SKM-1 treated with dmso at 0.1 percent for 144 hours (cell line): ENCODE data around the gene CCDC28A.

Experiments used
- DNase-seq: peaks from one replicate; lab custom pipeline; 2025; ENCODE audit not compliant: unreplicated experiment; lab: John Stamatoyannopoulos, UW

Gene CCDC28A

GRCh38 chr6:138795809-138796603 is 22.4 kb downstream of the CCDC28A start, which contains the start of gene ECT2L:
TSS of gene ECT2L (plus strand) at chr6:138796087. CDS start at chr6:138813275, 17,188 bp downstream.
- no peak for DNase-seq

- no peak for DNase-seq
Observed at GRCh38 chr6:138796771-138797170, 23.2 kb downstream of the CCDC28A start.

- DNase-seq: no peak
Observed at GRCh38 chr6:138797806-138798446, 24.4 kb downstream of the CCDC28A start.

DNA sequence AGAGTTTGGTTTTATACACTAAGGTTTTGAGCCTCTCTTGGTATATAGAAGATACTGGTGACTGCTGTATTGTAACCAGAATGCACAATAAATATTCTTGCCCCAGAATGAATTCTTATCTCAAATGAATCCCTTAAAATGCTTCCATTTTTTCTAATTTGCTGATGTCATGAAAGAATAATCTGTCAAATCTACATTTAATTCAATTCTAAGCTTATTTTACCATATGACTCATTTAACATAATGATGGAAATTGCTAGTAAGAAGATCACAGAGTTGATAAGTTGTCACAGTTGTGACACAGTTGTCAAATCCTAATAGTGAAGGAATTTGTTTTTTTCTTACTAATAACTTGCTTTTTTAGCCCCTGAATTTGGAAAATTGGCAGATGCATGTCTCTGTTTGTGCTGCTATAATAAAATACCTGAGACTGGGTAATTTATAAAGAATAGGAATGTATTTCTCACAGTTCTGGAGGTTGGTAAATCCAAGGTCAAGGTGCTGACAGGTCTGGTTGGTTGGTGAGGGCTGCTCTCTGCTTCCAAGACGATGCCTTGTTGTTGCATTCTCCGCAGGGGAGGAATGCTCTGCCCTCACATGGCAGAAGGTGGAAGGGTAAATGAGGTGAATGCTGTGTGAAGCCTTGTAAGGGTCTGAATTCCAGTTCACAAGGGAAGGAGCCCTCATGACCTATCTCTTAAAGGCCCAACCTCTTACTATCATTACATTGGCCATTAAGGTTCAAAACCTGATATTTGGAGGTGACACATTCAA is 27.0 kb downstream of the CCDC28A start:
- no peak for DNase-seq

DNA sequence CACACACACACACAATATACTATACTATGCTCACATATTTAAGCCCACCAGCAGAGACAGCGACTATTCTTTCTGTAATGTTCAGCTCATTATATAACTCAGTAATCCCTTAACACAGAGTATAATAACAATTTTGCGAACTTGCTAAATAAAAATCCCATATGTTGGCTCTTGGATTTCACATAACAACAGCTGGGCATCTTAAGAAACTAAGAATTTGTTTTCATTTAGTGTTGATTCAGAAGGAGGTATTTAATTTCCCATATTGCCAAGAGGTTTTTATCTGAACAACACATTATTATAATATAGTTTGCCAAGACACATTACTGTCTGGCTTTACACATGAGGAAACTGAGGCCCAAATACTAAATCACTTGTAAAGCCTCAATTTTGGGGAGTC is 29.8 kb downstream of the CCDC28A start:
- DNase-seq: no peak

GRCh38 chr6:138803861-138804260 is 30.3 kb downstream of the CCDC28A start:
- DNase-seq: no peak

- DNase-seq: no peak
Observed at GRCh38 chr6:138805016-138805765, 31.6 kb downstream of the CCDC28A start.

DNA sequence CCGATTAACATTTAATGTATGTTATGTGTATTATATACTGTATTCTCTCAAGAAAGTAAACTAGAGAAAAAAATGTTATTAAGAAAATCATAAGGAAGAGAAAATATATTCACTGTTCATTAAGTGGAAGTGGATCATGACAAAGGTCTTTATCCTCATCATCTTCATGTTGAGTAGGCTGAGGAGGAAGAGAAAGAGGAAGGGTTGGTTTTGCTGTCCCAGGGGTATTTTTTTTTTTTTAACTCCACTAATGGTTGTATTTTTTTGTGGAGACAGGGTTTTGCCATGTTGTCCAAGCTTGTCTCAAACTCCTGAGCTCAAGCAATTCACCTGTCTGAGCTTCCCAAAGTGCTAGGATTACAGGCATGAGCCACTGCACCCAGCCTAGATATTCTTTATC is 33.3 kb downstream of the CCDC28A start:
- DNase-seq: no peak

- DNase-seq: no peak
Observed at GRCh38 chr6:138809677-138810076, 36.1 kb downstream of the CCDC28A start.

DNA sequence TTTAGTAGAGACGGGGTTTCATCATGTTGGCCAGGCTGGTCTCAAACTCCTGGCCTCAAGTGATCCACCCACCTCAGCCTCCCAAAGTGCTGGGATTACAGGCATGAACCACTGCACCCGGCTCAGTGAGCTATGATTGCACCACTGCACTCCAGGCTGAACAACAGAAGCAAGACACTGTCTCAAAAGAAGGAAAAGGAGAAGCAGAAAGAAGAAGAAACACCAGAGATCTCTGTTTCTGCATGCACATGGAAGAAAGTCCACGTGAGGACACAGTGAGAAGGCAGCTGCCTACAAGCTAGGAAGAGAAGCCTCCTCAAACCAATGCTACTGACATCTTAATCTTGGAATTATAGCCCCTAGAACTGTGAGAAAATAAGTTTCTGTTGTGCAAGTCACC is 38.3 kb downstream of the CCDC28A start:
- DNase-seq: peak; percentile 77

GRCh38 chr6:138814179-138814834 is 40.7 kb downstream of the CCDC28A start:
- no peak for DNase-seq

- DNase-seq: no peak
Observed at GRCh38 chr6:138815221-138815620, 41.7 kb downstream of the CCDC28A start.

DNA sequence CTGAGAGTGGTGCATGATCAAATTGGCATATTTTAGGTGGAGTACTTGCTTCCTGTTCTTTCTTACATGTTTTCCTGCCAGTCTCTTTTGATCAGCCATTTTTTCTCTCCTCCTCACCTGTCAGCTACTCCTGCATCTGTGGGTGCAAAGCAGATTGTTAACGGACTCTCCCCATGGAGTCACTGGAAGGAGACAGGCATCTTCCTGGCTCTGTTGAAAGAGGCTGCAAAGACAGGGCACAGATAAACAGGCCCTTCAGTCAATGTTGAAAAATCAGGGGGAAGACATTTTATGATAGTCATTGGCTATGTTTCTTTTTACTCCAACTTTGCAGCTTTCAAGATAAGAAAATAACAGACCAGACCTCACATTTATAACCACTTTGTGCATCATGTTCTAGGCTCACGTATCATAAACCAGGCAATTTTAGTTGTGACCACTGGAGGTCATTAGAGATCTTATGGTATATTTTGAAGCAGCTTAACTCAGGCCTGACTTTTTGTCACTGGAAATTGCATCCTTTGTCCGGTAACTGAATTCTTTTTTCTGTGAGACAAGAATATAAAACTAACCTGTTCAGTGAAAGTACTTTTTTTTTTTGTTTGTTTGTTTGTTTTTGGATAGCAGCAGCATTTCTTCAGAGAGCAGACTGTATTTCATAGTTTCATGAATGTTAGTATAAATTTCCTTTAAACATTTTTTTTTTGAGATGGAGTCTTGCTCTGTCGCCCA is 42.4 kb downstream of the CCDC28A start:
- peak; percentile 55 for DNase-seq

DNA sequence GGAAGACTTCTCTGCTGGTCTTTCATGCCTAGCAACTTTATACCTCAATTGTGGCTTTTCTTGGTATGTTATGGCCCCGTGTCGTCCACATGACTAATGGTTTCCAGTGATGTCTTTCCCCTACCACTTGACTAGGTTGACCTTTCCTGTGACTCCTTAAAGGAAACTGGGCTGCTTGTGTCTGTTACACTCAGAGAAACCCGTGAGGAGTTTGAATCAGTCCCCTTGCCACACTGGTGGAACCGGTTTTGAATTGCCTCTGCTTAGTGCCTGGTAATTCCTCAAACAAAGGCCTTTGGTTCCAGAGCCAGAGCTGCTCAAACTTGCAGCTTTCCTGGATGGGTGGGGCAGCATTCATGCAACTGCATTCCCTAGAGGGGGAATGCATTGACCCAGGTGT is 44.2 kb downstream of the CCDC28A start:
- no peak for DNase-seq

DNA sequence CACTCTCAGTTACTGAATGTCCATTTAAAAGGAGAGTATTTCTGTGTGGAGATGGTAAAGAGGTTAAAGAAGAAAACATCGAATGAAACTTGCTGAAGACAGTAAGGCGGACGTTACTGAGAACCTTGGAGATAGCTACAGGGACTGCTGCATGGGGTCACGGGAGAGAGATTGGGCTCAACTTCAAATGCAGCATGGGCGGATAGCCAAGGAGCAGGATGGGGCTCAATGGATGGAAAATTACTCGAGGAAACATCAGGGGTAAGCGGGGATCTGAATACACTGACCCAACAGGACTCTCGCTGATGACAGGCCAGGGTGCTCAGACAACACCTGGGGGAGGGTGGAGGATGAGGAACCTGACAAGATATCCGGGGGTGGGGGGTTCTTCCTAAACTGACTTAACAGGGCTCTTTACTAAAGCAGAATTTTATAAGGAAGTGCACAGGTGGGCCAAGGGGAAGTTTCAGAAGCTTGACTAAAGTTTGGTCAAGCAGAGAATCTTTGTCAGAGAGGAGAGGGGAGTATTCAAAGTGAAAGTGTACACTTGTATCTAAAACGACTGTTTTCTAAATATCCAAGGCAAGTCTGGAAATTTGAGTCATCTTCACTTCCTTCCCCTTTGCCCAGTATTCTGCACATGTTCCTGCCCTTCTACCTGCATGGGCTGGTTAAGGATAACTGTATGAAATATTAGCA is 45.1 kb downstream of the CCDC28A start:
- DNase-seq: peak; percentile 27

- no peak for DNase-seq
Observed at GRCh38 chr6:138821519-138821918, 48.0 kb downstream of the CCDC28A start.

- DNase-seq: no peak
Observed at GRCh38 chr6:138824482-138825144, 51.0 kb downstream of the CCDC28A start.

GRCh38 chr6:138830248-138830647 is 56.7 kb downstream of the CCDC28A start:
- no peak for DNase-seq

DNA sequence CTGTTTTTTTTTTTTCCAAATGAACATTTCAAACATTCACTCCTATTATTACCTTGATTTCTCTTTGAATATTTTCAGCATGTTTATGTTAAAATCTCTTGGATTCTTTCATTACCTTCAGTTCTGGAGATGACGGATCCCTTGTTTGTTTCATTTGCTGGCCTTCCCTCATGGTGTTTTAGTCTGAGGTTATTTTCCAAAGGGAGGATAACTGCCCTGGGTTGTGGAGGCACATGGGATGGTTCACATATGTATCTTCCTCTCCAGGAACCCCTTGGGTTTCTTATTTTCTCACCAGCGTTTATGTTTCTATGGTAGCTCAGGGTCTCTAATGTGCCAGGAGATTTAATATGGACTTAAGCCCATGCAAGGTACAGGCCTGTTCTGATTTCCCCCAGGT is 58.6 kb downstream of the CCDC28A start:
- no peak for DNase-seq
